ENCODE data around the gene DNAJC18.

- TF ChIP-seq EZH2 (IDR thresholded peaks at IDR 0.05; ENCODE audit: insufficient read depth, poor library complexity, severe bottlenecking) (no peak), EZH2phosphoT487 (IDR thresholded peaks at IDR 0.05; ENCODE audit: insufficient read depth, low read depth) (no peak)
These were observed 75.4 kb downstream of the DNAJC18 start for GRCh38 chr5:139363937-139364336.

Measured in GM23248 (cell line).